NCI-H446 (cell line): ENCODE measurements around the gene ITPR1.
"Not testable (repeated sequence)": the region's sequence is repeated elsewhere in the genome, so short reads cannot be mapped to it uniquely, and the experiment has no call there.

ENCODE experiments used
- DNase-seq, 2 experiments: peaks; one replicate each; lab custom pipeline; 2025; lab: John Stamatoyannopoulos, UW

ITPR1 gene

DNA sequence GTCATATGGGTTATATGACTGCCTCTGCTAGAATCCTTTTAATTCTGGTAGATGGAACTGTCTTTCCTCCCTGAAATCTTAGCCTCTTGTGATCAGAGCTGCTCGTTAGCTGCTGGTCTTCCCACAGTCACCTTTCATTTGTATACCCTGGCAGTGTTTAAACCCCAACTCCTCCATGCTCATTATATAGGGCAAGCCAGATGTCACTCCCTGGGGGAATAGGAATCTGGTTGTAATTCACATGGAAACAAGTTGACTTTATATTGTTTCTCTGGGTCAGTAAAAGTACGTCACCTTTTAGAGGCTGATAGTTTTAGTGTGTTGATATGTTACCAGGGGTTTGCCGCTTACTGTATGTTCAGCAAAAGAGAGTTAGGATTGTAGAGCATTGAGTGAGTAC, 103.5 kb downstream of the ITPR1 start:
- no peak for DNase-seq

DNA sequence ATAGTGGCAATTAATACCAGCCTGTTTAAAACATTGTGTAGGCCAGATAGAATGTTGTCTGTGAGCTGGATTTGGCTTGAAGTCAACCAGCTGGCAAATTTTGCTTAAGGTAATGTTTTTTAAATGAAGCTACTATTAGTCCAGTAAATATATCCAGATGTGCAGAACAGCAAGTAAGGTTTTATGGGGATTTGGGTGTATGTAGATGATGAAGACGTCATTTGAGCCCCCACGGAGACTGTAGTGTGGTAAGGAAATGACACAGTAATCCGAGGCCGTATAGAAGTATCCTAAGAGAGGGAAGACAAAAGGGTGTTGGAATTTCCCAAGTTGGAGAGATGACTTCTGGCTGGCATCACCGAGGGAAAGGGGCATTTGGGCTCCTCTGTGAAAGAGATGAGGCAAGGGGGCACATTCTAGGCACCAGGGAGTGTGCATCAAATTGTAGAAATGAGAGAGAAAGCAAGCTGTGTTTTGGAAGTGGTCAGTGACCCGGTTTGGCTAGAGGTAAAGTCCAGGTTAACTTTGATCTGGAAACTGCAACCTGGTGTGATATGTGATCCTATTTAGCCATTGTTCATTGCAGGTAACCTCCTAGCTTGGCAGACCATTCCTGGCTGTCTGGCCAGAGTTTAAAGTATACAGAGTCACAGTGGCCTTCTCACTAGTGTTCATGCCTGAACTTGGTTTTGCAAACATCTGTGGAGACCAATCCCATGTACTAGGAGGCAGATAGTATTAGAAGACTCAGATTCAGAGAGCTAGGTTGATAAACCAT, 104.2 kb downstream of the ITPR1 start:
- DNase-seq, result no peak

DNA sequence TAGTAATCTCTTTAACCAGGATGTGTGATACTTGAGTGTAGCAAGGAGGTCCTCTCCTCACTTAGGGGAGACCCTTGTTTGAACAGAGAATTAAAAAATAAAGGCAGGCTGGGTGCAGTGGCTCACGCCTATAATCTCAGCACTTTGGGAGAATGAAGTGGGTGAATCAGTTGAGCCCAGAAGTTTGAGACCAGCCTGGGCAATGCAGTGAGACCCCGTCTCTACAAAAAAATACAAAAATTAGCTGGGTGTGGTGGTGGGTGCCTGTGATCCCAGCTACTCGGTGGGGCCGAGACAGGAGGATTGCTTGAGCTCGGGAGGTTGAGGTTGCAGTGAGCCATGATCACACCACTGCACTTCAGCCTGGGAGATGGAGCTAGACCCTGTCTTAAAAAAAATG, 105.1 kb downstream of the ITPR1 start:
- DNase-seq, result not testable (repeated sequence)

DNA sequence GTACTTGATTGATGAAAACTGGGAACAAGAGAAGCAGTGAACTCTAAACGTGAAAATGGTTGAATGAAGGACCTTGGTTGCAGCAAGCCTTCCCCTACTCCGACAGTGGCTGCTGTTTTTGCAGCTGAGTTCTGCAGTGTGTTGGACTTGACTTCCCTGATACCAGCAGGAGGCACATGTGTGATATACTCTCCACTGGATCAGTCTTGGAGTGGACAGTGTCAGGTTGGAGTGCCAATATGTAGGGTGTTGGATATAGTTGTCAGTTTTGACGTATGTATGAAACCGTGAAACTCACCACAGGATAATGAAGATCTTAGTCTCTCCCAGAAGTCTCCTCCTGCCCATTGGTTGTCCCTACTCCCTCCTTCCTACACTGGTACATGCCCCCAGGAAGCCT, 106.5 kb downstream of the ITPR1 start:
- DNase-seq, result no peak

DNA sequence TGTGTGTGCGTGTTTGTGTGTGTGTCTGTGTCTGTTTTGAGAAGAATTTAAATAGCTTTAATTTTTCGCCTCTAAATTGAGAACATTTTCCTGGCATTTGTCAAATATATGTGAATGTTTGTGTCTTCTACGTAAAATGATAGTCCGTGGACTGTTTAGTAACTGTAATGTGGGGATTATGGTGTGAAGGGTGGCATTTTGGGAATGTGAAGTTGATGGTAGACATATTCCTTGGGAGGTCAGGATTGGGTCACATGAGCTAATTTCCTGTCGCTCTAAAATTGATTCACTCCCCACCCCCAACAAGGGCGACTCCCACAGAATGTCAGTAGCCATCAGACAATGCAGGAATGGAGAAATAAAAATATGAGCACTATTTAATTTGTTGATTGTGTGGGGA, 107.3 kb downstream of the ITPR1 start:
- DNase-seq, result no peak

DNA sequence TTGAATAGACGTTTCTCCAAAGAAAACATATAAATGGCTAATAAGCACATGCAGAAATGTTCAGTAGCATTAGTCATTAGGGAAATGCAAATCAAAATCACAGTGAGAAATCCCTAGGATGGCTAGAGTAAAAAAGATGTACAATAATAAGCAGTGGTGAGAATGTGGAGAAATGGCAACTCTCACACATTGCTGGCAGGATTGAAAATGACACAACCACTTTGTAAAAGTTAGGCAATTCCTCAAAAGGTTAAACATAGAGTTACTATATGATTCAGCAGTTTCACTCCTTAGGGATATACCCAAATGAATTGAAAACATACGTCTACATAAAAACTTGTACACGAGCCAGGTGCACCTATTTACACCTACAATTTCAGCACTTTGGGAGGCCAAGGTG, 108.7 kb downstream of the ITPR1 start:
- DNase-seq, result no peak

DNA sequence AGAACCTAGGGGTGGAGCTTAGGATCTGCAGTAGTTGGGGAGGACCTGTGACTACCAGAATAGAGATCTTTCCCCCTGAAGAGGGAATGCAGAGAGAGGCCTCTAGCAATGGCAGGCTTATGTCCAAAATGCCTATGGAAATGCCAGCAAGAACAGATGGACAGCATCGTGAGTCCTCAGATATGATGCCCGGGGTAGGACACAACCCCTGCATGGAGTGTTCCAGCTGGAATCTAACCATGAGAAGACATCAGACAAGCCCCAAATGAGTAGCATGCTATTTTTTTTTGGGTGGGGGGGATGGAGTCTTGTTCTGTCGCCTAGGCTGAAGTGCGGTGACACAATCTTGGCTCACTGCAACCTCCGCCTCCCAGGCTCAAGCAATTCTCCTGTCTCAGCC, 111.5 kb downstream of the ITPR1 start:
- peak in 1 of 2 experiments; percentile 16 for DNase-seq

DNA sequence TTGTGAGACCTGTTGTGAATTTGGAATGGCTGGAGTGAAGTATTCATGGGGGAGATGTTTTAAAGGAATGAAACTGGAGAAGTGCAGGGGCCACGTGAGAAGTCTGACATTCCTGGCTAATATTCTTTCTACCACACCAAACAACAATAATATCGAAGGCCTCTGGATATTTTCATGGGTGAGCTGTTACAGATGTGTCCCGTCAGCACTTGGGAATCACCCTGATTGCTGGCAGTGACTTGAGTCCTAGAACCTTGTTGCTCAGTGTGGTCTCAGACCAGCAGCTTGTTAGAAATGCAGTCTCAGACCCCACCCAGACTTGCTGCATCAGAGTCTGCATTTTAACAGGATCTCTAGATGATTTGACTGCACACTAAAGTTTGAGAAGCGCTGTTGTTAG, 113.8 kb downstream of the ITPR1 start:
- no peak for DNase-seq

DNA sequence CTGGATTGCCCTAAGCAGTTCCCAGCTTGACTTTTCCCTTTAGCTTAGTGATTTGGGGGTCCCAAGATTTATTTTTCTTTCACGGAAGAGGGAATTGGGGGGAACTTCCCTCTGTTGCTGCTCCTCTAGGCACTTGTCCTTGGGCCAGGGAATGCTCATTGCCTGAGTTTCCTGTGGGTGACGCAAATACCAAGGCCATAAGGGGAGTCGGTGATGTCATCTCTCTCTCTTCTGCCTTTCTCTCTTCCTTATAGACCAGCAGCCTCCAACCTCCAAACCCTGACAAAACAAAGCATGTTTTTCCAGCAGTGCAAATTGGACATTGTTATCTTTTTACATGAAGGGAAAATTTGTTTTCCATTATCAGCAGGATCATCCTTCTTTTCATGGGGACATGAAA, 120.2 kb downstream of the ITPR1 start:
- DNase-seq, result no peak

DNA sequence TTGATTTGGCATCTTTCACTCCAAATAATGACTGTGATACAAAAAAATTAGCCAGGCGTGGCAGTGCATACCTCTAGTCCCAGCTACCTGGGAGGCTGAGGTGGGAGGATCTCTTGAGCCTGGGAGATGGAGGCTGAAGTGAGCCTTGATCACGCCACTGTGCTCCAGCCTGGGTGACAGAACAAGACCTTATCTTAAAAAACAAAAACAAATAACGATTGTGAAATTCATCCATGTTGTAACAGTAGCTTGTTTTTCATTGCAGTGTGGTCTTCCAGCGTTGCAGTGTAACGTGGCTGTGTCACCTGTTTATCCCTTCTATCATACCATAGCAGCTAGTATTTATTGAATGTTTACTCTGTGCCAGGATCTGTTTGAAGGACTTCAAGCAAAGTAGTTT, 120.9 kb downstream of the ITPR1 start:
- DNase-seq, result no peak

DNA sequence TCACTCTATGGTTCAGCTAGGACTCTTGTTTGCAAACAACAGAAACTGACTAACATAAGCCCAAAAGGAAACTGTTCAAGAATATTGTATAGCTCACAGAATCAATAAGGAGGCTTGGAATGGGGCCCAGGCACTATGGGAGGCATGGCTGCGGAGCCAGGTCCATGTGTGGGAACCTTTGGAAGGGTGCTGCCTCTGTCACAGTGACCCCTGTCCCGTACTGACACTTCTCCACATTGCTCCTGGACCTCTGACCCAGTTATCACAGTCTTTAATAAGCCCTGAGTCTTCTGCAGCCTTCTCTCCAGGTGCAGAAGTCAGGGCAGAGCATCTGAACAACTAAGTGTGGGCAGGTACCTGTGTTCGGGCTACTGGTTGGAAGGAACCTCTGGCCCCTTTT, 121.8 kb downstream of the ITPR1 start:
- DNase-seq, result no peak

DNA sequence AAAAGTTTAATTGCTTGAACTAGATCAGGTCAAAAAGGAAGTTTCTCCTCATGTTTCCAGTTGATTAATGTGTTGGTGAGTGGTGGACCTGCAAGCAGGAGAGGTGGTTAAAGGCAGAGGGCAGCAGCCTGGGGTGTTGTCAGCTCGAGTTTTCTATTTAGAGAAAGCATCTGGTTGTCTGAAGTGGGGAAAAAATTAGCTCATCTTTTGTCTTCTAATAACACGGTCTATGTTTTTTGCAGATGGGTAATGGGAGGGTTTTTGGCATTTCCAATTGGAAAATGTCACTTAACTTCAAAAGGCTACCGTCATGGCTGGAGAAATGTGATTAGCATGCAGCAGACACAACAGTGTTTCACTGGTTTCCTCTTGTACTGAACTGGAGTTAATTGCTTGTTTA, 122.6 kb downstream of the ITPR1 start:
- no peak for DNase-seq

DNA sequence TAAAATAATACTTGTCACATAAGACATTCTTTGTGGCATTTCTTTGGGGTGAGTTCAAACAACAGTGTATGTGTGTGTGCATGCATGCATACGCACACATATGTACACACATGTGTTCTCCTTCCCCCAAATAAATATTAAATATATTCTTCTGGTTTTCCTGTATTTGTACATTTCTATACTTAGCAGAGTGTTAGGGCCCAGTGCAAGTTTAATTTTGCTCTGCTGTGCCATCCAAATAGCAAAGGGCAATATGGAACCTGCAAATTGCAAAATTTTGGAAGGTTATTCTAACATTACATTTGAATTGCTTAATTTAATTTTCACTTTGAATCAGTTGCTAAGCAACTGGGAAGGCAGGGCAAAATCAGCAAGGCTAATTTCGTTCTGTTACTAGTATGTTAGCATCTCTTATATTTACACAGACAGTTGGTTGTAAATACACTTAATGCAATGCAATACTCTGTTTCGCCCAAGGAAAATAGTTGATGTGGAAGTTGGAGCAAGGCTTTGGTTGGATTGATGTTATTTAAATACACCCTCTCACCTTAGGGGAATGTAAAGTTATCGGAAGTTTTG, 130.4 kb downstream of the ITPR1 start:
- no peak for DNase-seq

DNA sequence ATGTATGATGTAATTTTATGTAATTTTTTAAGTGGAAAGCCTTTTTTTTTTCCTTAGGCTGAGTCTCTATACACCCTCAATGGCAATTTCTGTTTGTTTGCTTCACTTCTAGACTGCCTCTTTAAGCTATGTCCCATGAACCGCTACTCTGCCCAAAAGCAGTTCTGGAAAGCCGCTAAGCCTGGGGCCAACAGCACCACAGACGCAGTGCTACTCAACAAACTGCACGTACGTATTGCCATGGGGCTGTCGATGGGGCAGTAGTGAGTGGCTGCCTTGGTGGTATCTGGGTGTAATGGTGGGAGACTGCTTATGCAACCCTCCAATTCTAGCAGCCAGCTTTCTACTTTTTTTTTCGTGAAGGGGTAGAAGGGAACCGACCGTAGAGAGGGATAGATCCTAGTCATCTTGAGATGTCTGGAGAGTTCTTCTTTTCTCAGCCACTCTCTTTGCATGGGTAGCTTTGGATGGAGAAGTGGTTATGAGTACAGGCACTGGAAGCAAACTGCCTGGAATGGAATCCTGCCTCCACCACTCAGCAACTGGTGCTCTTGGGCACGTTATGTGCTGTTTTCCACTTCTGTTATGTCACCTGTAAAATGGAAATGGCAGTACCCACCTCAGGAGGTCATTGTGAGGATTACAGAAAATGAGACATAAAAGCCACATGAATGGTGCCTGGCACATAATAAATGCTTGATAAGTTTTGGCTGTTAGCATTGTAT, 134.7 kb downstream of the ITPR1 start:
- no peak for DNase-seq

DNA sequence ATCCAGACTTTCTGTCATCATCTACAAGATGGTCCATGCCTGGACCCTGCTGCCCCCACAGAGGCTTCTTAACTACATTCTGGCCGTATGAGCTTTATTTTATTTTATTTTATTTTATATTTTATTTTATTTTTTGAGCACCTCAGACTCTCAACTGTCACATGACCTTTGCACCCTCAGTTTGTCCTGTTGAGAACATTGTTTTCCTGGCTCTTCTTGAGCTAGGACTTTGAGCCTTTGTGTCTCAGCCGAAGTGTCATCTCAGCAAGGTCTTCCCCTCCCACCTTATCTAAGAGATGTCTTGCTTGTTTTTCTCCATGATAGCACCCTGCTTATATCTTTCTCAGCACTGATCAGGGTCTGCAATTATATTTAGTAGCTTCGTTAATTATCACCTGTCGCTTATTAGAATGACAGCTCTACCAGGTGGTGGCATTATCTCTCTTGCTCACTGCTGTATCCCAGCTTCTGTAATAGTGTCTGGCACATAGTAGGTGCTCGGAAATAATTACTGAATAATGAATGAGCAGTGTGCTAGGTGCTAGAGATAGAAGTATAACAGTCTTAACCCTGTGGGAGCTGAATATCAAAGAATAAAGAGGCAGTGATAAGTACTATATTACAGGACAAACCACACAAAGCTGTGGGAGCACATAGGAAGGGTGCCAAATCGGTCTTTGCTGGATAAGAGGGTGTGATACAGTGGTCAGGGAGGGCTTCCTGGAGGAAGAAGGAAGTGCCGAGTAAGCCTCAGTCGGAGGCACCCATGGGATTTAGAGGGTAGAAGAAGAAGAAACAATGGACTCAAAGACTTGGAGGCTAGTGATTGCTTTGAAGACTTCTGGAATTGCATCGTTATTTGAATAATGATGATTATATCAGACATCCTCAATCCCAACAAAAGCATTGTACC, 136.2 kb downstream of the ITPR1 start:
- DNase-seq, result no peak

DNA sequence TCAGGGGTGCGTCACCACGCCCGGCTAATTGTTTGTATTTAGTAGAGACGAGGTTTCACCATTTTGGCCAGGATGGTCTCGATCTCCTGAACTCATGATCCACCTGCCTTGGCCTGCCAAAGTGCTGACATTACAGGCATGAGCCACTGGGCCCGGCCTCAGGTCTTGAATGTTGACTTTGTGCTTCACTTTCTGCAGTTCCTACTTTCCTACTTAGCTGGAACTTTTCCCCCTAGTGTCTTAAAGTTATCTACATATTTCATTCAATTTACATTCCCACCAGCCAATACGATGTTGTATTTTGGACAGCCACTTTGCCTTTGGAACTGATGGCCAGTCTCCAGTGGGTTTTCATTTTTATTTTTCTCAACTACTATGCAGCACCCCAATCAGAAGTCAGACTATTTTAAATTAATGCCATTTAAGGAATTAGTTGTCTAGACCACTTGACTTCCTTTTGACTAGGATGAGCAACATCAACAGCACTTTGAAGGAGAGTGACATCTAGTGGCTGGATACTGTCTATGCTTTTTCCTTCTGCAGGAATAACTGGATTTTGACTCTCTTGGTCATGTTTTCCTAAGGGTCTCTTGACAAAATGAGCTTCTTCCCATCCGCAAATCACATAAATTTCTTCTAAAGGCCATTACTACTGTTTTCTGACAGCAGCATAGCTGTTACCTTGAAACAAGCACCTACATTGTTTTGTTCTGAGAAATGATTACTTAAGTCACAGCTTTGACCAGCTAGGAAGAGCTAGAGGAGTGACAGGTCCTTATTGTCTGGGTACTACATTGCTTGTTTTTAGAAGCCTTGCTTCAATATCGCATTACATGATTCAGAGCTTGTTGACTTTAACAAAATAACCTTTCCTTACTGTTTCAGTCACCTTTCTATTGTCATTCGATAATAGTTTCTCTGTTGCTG, 140.2 kb downstream of the ITPR1 start:
- peak in 1 of 2 experiments; percentile 58 for DNase-seq

DNA sequence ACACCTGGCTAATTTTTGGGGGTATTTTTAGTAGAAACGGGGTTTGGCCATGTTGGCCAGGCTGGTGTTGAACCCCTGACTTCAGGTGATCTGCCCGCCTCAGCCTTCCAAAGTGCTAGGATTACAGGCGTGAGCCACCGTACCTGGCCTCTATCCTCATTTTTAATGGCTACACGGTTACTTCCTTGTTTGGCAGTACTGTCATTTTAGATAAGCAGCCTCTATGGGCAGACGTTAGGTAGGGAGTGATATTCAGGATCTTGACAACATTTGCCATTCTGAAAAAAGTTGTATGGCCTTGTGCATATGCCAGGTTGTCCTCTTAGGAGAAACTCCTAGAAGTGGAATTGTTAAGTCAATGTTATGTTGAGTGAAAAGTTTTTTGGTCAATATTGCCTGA, 141.7 kb downstream of the ITPR1 start:
- DNase-seq, result no peak

DNA sequence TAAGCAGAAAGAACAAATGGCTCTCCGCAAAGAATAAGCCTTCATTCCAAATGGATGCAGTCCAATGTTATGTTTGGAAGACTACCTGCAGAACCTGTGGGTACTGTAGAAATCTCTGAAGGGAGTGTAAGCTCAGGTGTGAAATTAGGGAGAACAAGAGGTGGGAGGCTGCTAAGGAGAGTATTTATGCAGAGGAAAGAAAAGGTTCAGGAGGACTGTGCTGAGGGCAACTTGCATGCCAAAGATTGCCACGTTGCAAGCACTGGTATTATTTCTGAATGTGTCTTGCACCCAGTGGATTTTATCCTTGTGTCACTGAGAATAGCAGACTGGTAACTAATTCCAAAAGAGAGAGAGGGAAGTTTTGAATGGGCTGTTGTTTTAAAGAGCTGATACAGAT, 144.1 kb downstream of the ITPR1 start:
- no peak for DNase-seq

DNA sequence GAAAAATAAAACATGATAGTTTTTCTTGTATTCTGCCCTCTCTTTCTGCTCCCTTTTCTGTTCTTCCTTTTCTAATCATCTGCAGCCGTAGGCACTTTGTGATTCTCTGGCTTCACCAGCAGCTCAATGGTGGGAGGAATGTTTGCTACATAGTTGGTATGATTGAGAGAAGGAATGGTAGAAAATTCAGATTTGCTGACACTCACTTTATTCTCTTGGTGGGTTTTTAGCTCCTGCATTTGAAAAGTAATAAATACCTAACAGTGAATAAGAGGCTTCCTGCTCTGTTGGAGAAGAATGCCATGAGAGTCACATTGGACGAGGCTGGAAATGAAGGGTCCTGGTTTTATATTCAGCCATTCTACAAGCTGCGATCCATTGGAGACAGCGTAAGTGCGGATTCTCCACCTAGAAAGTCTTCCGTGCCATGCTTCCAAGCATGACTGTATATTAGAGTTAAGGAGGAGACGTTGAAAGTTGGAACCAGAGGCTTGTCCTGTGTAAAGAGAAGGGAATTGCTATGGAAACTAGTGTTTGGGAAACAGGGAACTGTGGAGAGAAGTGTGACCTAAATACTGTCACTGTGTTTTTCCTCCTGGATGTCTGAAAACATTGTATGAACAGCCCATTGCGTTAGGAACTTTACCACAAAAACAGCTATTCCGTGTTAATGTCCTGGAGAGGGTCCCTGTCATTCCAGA, 148.9 kb downstream of the ITPR1 start:
- no peak for DNase-seq

DNA sequence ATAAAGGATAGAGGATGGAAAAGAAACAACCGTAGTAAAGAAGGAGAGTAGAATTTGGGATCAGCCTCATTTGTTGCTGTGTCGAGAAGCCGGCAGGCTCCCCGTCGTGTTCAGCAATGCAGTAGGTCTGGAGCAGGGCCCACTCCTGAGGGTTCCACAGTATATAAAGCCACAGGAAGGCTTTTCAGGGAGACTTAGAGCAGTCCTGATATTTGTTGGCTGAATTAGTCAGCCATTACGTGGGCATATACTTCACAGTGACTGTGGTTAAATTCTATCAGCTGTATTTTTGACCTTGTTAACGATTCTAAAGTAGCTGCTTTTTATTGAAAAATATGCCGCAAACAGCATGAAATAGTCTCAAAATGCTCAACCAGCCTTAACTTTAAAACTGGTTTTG, 149.5 kb downstream of the ITPR1 start:
- no peak for DNase-seq
